Fibroblast of skin of left biceps (primary cell): ENCODE results near the gene CDC42BPG.
"Not testable (repeated sequence)": the region's sequence is repeated elsewhere in the genome, so short reads cannot be mapped to it uniquely, and the experiment has no call there.

ENCODE experiments used
- DNase-seq, 2 experiments: peaks; one replicate each; pipeline ENCODE4 v3.0.0-alpha.2; 2013; ENCODE audit warnings: low read depth in 2 of 2

Gene CDC42BPG

DNA sequence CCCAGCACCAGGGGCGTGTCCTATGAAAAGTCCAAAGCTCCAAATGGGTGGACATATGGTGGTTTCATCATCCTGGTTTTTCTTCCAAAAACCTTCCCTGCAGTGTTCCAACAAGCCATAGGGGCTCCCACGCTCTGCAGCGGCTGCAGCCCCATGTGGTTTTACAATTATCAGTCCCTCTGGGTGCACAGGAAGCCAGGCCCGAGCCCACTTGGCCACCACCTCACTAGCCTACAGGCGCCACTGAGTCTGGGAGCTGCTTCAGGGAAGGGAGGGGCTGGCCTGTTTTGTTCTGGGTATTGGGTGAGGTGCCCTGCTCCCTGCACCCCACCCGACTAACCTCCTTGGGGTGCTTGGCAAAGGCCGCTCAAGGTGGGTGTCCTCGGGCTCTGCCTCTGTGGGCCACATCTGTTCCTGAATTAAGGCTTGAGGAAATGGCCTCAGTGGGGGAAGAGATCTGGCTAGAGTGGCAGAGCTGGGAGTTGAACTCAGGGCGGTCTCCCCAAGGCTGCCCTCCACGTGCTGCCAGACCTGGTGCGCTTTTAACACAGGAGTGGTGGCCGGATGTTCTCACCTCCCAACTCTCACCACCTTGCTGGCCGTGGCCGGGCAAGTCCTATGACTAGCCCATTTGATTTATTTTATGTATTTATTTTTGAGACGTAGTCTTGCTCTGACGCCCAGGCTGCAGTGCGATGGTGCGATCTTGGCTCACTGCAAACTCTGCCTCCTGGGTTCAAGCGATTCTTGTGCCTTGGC lies 5.3 kb upstream of the CDC42BPG start:
- no peak for DNase-seq

DNA sequence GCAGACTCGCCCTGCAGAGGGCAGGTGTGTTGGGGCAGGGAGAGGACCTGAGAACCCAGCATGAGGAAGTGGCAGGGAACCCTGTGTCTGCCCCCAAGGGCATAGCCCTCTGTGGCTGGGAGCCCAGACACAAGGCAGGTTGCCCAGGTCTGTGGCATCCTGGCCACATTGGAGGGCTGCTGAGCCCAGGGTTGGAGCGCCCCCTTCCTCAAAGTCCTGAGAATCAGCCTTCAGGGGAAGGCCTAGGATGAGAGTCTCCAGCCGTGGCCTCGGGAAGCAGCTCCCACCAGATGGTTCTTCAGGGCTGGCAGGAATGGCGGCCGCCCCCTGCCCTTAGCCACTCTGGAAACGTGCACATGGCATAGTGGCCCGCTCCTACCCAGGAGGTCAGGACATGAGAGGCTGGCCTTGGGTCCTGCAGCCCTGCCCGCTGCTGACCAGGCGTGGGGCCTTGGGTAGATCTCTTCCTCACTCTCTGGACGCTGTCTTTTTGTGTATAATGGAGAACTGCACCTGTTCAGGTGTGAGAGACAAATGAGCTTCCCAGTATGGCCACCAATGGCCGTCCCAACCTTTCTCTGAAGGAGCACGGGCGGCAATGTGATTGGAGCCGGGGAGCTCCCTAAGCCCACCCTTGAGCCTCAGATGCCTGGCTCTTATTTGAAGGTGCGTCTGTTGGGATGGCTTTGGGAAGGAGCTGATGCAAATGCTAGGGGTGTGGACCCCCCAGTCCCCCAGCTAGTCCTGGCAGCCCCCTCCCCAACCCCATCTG lies 4.6 kb upstream of the CDC42BPG start:
- DNase-seq = no peak

DNA sequence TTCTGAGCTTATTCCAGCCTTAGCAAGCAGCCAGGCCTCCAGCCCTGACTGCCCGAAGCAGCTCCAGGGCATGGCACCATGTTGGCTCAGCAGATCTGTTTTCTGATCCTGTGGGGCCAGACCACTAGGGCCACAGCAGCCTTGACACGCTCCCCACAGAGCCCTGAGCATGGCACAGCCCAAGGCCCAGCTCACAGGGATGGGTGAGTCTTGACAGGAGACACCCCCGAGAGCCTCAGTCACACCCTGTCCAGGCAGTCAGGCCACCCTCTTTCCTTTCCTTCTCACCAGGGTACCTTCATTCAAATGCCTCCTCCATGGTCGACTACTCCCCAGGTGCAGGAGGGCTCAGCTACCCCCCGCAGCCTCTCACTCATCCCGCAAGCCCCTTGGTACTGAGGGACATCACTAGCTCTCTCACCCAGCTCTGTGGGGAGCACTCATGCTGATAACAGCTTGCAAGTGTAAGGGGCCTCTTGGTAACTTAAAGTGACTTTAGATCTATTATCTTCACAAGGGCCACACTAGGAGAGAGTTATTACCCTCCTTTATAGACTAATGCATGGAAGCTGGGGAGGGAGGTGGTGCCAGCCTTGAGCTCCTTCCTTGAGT lies 3.9 kb upstream of the CDC42BPG start:
- no peak for DNase-seq

- peak; percentile 67 to 75 for DNase-seq
These were observed 2.7 kb upstream of the CDC42BPG start for GRCh38 chr11:64846998-64847666.

DNA sequence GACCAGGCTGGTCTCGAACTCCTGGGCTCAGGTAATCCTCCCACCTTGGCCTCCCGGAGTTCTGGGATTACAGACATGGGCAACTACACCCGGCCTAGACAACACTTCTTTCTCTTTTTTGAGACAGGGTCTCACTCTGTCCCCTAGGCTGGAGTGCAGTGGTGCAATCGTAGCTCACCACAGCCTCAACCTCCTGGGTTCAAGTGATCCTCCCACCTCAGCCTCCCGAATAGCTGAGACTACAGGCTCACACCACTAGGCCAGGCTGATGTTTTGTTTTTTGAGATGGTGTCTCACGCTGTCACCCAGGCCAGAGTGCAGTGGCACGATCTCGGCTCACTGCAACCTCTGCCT lies 1.3 kb upstream of the CDC42BPG start:
- not testable (repeated sequence) for DNase-seq

DNA sequence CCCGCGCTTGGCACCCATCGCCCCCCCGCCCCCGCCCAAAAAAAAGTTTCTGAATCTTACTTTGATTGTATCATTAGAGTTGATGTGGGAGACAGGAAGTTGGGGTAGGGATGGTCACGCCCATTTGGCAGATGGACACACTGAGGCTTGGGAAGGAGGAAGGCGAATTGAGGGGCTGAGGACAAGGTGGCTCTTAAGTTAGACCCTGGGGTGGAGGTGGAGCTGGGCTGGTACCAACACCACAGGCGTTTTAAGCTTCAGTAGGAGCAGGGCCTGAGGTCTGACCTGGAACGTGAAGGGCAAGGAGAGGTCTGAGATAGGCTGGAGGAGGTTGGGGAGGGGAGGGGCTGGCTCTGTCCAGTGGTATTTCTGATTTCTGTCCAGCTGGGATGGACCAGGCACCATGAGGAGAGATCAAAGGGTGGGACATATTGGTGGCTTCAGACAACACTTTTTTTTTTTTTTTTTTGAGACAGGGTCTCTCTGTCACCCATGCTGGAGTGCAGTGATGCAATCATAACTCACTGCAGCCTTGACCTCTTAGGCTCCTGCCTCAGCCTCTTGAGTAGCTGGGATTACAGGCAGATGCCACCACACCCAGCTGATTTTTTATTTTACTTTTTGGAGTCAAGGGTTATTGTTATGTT lies 799 bp upstream of the CDC42BPG start:
- DNase-seq = no peak

DNA sequence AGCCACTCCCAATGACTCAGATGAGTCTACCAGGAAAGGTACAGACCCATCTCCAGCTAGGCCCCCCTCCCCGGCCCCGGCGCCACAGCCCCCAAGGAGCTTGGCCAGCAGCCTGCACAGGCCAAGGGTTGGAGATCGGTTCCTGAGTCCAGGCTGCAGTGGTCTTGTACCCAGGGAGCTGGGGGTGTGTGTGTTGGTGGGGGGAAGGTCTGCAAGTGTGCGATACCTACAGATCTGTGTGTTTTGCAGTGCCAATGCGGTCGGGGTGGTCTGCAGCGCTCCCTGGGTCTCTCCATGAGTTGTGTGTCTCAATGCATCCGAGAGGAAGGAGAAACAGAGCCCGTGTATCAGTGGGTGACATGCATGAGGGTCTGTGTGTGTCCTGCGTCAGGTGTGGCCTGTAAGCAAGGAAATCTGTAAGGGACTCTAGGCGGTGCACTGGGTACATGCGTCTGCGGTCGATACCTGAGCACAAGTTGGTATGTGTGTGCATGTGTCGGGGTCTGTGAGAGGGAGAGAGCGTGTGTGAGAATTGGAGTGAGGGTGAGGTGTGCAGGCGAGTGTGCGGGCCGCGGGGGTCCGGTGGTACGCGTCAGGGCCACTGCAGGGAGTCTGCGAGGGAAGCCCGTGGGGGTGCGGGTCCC lies 645 bp downstream of the CDC42BPG start:
- no peak for DNase-seq

- no peak for DNase-seq
These were observed 1.4 kb downstream of the CDC42BPG start for GRCh38 chr11:64842851-64843685.

GRCh38 chr11:64842366-64842759 lies 2.1 kb downstream of the CDC42BPG start:
- DNase-seq = no peak

DNA sequence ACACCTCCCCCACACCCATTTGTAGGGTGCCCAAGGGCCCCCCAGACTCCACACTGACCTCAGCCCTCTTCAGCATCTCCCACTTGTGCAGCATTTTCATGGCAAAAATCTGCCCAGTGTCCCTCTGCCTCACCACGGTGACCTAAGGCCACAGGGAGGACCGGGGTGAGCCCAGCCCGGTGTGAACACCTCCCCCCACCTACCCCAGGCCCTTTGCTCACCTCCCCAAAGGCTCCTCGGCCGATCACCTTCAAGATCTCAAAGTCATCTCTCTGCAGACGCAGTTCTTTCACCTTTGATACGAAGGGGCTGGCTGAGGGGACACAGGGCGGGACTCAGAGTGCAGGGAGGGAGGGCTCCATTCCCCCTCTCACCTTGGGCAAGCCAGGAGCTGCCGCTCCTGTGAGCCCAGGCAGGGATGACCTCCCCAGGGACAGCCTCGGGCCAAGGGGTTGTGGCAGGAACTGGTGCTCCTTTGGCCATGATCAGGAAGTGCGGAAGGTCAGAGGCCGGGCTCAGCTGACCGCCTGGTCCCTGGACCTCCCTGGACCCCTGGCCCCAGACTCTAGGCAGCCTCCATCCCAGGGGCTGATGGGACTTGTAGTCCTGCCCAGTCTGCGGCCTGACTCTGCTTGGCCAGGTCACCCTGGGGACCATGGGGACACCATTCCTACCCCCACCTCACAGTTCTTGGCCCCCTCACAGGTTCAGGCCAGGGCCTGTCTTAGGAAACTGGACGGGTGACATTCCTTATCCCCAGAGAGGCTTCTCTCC lies 2.7 kb downstream of the CDC42BPG start:
- DNase-seq = no peak

DNA sequence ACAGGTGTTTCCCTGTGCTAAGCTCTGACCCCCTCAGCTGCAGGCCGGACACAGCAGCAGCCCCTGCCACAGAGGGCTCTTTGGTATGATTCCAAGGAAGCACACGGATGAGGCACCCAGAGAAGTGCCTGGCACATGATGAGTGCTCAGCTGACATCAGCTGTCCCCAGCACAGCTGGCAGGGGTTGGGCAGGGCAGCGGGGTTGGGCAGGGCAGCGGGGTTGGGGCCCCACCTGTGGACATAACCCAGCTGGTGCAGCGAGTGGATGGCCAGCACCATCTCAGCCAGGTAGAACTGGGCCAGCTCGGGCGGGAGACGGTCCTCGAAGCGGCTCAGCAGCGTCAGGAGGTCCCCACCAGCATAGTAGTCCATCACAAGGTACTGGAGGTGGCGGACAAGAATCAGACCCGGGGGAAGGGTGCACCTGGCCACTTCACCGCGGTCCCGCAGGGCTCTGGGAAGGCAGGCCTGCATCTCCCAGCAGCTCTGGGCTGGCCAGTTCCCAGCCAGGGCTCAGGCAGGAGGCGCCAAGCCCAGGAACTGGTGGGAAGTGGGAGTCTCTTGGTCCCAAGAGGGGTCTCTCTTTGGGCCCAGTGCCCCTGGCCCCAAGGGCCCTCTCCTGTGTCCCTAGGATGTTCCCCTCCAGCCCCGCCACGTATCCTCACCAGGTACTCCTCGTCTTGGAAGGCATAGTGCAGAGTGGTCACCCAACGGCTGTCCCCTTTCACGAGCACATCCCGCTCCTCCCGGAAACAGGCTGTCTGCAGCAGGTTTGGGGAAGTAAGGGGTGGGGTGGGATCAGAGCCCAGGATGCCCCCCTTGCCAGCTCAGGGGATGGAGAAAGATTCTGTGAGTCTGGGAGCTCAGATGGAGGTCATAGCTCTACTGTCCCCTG lies 4.3 kb downstream of the CDC42BPG start:
- no peak for DNase-seq

DNA sequence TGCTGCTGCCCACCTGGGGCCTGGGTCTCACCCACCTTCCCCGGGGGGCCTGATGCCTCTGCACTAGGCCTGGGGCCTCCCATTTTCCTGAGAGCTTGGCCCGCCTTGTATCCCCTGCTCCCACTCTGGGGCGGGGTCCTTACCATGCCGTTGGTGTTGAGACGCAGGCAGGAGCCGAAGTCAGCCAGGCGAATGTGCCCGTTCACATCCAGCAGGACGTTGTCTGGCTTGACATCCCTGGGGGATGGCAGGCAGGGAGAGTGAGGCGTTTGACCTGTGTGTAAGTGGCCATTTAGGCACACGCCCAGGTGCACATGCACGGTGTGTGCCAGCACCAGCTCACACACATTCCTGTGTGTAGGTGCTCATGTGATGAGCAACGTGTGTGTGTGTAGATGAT lies 5.1 kb downstream of the CDC42BPG start:
- DNase-seq = no peak

GRCh38 chr11:64838600-64839334 lies 5.7 kb downstream of the CDC42BPG start:
- DNase-seq = no peak

GRCh38 chr11:64837887-64838351 lies 6.5 kb downstream of the CDC42BPG start:
- no peak for DNase-seq

GRCh38 chr11:64836448-64837072 lies 7.9 kb downstream of the CDC42BPG start:
- no peak for DNase-seq

- DNase-seq = no peak
These were observed 8.6 kb downstream of the CDC42BPG start for GRCh38 chr11:64835616-64836447.
